DOHH2 (cell line): ENCODE results near the gene RGS7.

Source experiments
- H3F3A ChIP-seq: fragments of 200-600 bp; sonication (generic), shearing (Covaris generic); 2 replicates; pipeline ENCODE4 v1.6.0; 2016; ENCODE audit warnings: antibody characterized with exemption, mild to moderate bottlenecking; ENCODE audit not compliant: control insufficient read depth, insufficient read depth
- H3K27ac ChIP-seq: fragments of 200-600 bp; sonication (generic); 2 replicates; pipeline ENCODE4 v1.5.1; 2014; ENCODE audit warnings: low read depth, mild to moderate bottlenecking, low read length, moderate library complexity
- H3K27me3 ChIP-seq: fragments of 200-600 bp; sonication (generic); 2 replicates; pipeline ENCODE4 v1.6.1; 2014; ENCODE audit warnings: mild to moderate bottlenecking, low read length, mixed read lengths; ENCODE audit not compliant: control insufficient read depth
- H3K36me3 ChIP-seq: fragments of 200-600 bp; sonication (generic); 2 replicates; pipeline ENCODE4 v1.6.1; 2014; ENCODE audit warnings: mild to moderate bottlenecking, low read length, moderate library complexity, mixed read lengths; ENCODE audit not compliant: control insufficient read depth
- H3K4me1 ChIP-seq: fragments of 200-600 bp; sonication (generic); 2 replicates; pipeline ENCODE4 v1.6.1; 2014; ENCODE audit warnings: mild to moderate bottlenecking, low read length, mixed read lengths; ENCODE audit not compliant: control insufficient read depth
- H3K4me2 ChIP-seq: fragments of 200-600 bp; sonication (generic); 2 replicates; pipeline ENCODE4 v1.6.0; 2014; ENCODE audit warnings: mild to moderate bottlenecking, low read length, moderate library complexity
- H3K4me3 ChIP-seq: fragments of 200-600 bp; sonication (generic); 2 replicates; pipeline ENCODE4 v1.5.1; 2014; ENCODE audit warnings: mild to moderate bottlenecking, low read length, mixed read lengths
- H3K79me2 ChIP-seq: fragments of 200-600 bp; sonication (generic); 2 replicates; pipeline ENCODE4 v1.6.1; 2014; ENCODE audit warnings: mild to moderate bottlenecking, low read length, mixed read lengths; ENCODE audit not compliant: control insufficient read depth
- H3K9me2 ChIP-seq: fragments of 200-600 bp; sonication (generic); replicated peaks from 2 replicates; pipeline ENCODE4 v1.6.1; 2014; ENCODE audit warnings: mild to moderate bottlenecking, low read length, mixed read lengths; ENCODE audit not compliant: control insufficient read depth
- H3K9me3 ChIP-seq: fragments of 200-600 bp; sonication (generic); 2 replicates; pipeline ENCODE4 v1.6.1; 2014; ENCODE audit warnings: antibody characterized with exemption, low read length, mixed read lengths; ENCODE audit not compliant: control insufficient read depth, insufficient read depth
- H4K20me1 ChIP-seq: fragments of 200-600 bp; sonication (generic); 2 replicates; pipeline ENCODE4 v1.6.0; 2014; ENCODE audit warnings: low read depth, mild to moderate bottlenecking, antibody characterized with exemption, low read length, moderate library complexity; ENCODE audit not compliant: control insufficient read depth, insufficient read depth
- CTCF ChIP-seq: fragments of 200-600 bp; sonication (generic); IDR thresholded peaks from one replicate; pipeline ENCODE4 v1.5.1; 2014; ENCODE audit warnings: antibody characterized with exemption, mild to moderate bottlenecking, low read depth, low read length; ENCODE audit not compliant: poor library complexity, severe bottlenecking
- EZH2phosphoT487 ChIP-seq: fragments of 200-600 bp; sonication (generic); IDR thresholded peaks from 2 replicates; pipeline ENCODE4 v1.6.1; 2017; ENCODE audit warnings: borderline replicate concordance, mild to moderate bottlenecking, antibody characterized with exemption, low read length, moderate library complexity, mixed read lengths

The RGS7 gene

GRCh38 chr1:240771450-240771849 lies 585.6 kb downstream of the RGS7 start:
- Histone ChIP-seq H3K9me2 (no peaks in the 10 kb centered on the region), H3K4me2 (no peak overlapping the region), H3K36me3 (no peaks in the 10 kb centered on the region), H3K9me3 (no peaks in the 10 kb centered on the region), H4K20me1 (no peaks in the 10 kb centered on the region), H3K27ac (no peak overlapping the region), H3F3A (no peaks in the 10 kb centered on the region), H3K27me3 (no peaks in the 10 kb centered on the region), H3K4me3 (no peak overlapping the region), H3K79me2 (no peaks in the 10 kb centered on the region), H3K4me1 (no peaks in the 10 kb centered on the region)
- TF ChIP-seq CTCF: no peak
- TF ChIP-seq EZH2phosphoT487: no peak

- H3K4me1 ChIP-seq: no peaks in the 10 kb centered on the region
- no peak overlapping the region for H3K4me2 ChIP-seq
- no peaks in the 10 kb centered on the region for H3K9me3 ChIP-seq
- H3K4me3 ChIP-seq: no peak overlapping the region
- no peaks in the 10 kb centered on the region for H3K9me2 ChIP-seq
- H3K79me2 ChIP-seq: no peaks in the 10 kb centered on the region
- no peaks in the 10 kb centered on the region for H4K20me1 ChIP-seq
- no peaks in the 10 kb centered on the region for H3K36me3 ChIP-seq
- H3K27me3 ChIP-seq: 0 out of 2 replicates have a peak, but pooled peaks cover 3% of the 10 kb centered on the region
- no peaks in the 10 kb centered on the region for H3F3A ChIP-seq
- no peak overlapping the region for H3K27ac ChIP-seq
- TF ChIP-seq CTCF: no peak
Measured at GRCh38 chr1:240768979-240769378, 588.0 kb downstream of the RGS7 start.

- H3K9me3 ChIP-seq: no peaks in the 10 kb centered on the region
- H3K27me3 ChIP-seq: 0 out of 2 replicates have a peak, but pooled peaks cover 3% of the 10 kb centered on the region
- H3K4me1 ChIP-seq: no peaks in the 10 kb centered on the region
- no peaks in the 10 kb centered on the region for H4K20me1 ChIP-seq
- H3K4me2 ChIP-seq: no peak overlapping the region
- no peak overlapping the region for H3K27ac ChIP-seq
- H3F3A ChIP-seq: no peaks in the 10 kb centered on the region
- H3K36me3 ChIP-seq: no peaks in the 10 kb centered on the region
- no peaks in the 10 kb centered on the region for H3K9me2 ChIP-seq
- TF ChIP-seq CTCF: no peak
- TF ChIP-seq EZH2phosphoT487: no peak
- H3K4me3 ChIP-seq: no peak overlapping the region
- no peaks in the 10 kb centered on the region for H3K79me2 ChIP-seq
Measured at GRCh38 chr1:240766831-240767230, 590.2 kb downstream of the RGS7 start.
